ELR (cell line): ENCODE results near the gene IL22RA1.

ENCODE experiments used
- DNase-seq: peaks from one replicate; pipeline ENCODE4 v3.0.0-alpha.2; 2015; ENCODE audit warnings: low read depth

The IL22RA1 gene

GRCh38 chr1:24136956-24137539 is 5.9 kb downstream of the IL22RA1 start:
- DNase-seq = no peak

DNA sequence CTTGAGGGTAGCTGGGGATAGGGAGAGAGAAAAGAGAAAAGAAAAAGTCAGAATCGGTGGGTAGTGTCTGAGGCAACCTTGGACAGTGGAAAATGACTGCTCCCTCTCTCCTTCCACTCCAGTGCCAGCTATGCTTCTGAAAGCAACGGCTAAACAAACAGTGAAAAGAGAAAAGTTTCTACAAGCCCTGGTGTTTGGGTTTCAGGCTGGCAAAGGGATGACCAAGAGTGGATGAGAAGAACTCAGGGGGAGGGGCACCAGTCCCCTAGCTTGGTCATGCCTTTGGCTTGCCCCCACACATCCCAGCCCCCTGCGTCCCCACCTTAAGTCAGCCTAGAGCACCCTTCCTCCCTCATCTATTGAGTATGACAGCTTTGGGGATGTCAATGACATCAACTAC is 8.6 kb downstream of the IL22RA1 start:
- DNase-seq = no peak

- DNase-seq = no peak
Measured at GRCh38 chr1:24133819-24134218, 9.1 kb downstream of the IL22RA1 start.

DNA sequence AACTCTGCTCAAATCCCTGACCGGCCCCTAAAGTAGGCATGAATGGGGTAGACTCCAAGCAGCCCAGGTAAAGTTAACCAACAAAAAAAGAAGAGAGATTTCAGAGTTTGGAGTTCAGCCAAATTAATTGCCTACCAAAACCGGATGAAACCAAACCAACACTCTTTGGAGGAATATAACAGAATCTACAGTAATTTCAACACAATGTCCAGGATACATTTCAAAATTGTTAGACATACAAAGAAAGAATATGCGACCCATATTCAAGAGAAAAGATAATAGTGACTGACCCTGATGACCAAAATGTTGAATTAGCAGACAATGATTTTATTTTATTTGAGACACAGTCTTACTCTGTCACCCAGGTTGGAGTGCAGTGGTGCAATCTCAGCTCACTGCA is 12.6 kb downstream of the IL22RA1 start:
- DNase-seq = no peak

DNA sequence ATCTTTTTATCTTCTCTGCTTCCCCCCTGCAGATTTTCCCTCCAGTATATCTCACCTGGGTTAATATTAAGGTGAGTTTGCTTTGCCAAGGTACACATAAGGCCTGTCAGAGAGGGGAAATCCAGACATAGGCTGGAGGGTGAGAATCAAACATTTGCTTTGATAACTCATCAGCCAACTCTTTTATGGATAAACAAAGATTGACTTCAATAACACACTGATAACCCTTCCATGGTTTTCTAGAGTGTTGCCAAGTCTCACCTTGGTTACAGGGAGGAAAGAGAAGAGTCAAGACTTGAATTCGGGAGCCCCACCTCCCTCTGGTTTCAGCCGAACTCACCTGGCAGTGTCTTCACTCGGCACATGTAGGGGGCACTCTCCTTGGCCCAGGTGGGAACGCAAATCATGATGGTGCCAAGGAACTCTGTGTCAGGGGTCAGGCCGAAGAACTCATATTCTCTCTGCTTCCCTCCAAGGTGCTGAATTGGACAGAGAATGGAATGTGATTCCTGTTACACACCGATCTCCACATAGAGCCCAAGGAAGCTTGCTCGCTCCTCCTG is 15.1 kb downstream of the IL22RA1 start:
- no peak for DNase-seq

DNA sequence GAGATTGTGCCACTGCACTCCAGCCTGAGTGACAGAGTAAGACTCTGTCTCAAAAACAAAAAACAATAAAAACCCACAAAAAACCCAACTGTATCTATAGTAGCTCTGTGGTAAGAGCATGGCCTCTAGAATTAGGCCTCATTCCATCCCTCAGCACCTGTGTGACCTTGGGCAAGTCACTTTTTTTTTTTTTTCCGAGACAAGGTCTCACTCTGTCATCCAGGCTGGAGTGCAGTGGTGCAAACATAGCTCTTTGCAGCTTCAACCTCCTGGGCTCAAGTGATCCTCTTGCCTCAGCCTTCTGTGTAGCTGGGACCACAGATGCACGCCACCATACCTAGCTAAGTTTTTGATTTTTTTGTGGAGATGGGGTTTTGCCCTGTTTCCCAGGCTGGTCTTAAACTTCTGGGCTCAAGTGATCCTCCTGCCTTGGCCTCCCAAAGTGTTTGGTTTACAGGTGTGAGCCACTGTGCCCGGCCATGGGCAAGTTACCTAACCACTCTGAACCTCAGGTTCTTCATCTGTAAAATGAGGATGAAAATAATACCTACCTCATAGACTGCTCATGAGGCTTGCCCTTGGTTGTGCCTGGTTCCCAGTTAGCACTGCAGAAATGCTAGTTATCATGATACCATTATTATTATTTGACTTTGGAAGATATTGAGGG is 15.7 kb downstream of the IL22RA1 start:
- no peak for DNase-seq

DNA sequence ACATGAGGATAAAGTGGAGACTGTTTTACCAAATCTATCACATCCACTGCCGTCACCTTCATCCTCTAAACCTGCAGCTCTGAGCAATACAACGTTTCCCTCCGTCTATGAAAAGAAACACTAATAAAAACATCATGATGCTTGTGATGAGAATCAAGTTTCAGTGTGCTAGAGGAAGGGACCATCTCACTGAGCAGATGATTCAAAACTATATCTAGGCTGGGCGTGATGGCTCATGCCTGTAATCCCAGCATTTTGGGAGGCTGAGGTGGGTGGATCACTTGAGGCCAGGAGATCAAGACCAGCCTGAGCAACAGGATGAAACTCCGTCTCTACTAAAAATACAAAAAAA is 16.3 kb downstream of the IL22RA1 start:
- no peak for DNase-seq

GRCh38 chr1:24126018-24126671 is 16.8 kb downstream of the IL22RA1 start:
- peak; percentile 53 for DNase-seq

- DNase-seq = no peak
Measured at GRCh38 chr1:24125456-24125855, 17.5 kb downstream of the IL22RA1 start.

GRCh38 chr1:24124980-24125379 is 18.0 kb downstream of the IL22RA1 start:
- DNase-seq = no peak

GRCh38 chr1:24123611-24124010 is 19.3 kb downstream of the IL22RA1 start:
- DNase-seq = no peak

- DNase-seq = no peak
Measured at GRCh38 chr1:24122776-24123175, 20.2 kb downstream of the IL22RA1 start.

DNA sequence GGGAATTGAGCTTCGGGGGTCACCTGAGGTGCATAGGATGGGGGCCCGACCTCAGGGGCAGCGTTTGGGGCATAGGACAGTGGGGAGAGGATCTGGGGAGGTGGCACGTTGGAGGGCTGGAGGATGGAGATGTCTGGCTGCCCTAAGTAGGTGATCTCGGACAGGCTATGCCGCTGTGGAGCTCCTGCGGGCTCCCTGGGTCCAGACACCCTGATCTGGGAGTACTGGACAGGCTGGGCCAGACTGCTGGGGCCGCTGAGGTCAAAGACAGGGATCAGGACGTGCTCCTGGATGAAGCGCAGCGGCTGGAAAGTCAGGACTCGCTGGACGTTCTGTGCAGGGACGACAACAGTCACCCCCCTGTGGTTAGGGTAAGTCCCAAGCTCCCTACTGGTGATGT is 21.5 kb downstream of the IL22RA1 start:
- DNase-seq = no peak

DNA sequence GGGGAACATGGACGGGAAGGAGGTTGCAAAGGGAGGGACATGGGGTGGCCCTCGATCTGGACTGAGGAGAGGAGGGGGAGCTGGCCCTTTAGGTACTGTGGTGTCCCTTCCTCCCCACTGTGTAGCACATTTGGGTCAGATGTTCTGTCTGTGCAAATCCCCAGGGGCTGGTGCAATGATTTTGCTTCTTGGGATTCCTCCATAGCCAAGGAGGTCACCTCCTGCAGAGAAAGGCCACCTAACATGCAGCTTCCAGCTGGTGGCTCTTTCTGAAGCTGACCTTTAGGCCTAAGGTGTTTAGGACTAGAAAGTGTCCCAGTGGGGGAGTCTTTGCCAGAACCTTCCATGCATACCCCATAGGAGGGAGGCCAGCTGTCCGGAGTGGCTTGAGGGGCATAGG is 22.0 kb downstream of the IL22RA1 start:
- no peak for DNase-seq

DNA sequence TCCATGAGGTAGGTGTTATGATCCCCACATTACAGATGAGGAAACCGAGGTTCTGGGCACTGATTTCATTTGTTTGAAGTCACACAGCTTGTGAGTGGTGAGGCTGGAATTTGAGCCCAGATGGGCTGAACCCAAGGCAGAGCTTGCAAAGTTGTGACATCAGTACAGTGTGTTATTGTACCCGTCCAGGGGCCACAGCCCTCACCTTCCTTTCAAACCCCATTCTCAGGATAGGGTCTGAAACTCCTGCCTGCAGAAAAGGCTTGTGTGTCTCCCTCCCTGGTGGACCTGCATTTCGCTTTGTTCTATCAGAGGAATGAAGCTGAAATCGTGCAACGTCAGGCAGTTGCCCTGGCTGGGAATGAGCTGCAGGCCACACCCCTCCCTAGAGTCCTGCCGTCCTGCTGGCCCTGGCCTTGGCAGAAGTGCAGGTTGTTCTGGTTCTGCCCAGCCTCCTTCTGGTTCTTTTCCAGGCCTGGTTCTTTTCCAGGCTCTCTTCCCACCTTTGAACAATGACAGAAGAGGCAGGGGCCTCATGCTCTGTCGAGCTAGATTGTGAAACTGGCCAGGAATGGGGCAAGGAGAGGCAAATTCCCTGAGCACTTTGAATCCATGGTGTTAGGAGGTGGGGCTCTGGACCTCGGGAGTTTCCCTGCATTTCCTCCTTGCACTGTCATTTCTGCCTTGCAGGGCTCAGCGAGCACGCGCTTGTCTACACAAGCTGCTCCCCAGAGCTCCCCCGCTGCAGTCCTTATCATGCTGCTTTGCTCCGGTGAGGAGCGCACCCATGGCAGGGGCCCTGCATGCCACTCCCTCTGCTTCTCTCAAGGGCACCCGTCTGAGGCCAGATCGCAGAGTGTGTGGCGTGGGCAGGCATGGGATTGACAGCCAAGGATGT is 22.8 kb downstream of the IL22RA1 start:
- no peak for DNase-seq

GRCh38 chr1:24119489-24119858 is 23.5 kb downstream of the IL22RA1 start:
- DNase-seq = no peak

DNA sequence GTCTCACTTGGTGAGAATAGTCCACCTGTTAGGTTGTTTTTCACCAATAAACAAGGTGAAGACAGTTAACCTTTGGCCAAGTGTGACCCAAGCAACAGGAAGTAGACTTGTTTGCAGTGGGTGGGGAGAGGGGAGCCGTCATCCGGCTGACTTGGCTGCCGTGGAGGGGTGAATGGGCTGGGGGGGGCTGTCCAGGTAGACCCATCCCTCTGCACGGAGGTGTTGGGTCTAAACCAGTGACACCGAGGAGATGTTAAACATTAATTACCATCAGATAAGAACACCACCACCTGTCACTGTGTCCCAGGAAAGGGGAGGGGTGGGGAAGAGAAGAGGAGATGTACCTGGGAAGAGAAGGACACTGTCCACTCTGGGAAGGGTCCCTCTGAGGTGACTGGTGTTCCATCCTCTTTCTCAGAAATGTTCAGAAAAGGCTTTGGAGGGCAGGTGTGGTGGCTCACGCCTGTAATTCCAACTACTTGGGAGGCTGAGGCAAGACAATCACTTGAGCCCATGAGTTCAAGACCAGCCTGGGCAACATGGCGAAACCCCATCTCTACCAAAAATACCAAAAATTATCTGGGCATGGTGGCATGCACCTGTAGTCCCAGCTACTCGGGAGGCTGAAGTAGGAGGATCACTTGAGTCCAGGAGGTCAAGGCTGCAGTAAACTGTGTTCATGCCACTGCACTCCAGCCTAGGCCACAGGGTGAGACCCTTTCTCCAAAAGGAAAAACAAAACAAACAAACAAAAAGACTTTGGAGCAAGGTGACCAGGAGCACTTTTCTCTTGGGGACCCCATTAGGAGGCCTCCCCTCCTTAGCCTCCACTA is 24.3 kb downstream of the IL22RA1 start:
- DNase-seq = no peak

GRCh38 chr1:24117722-24118409 is 25.1 kb downstream of the IL22RA1 start:
- peak; percentile 52 for DNase-seq

- no peak for DNase-seq
Measured at GRCh38 chr1:24117132-24117531, 25.8 kb downstream of the IL22RA1 start.

GRCh38 chr1:24114753-24115152 is 28.2 kb downstream of the IL22RA1 start:
- no peak for DNase-seq

DNA sequence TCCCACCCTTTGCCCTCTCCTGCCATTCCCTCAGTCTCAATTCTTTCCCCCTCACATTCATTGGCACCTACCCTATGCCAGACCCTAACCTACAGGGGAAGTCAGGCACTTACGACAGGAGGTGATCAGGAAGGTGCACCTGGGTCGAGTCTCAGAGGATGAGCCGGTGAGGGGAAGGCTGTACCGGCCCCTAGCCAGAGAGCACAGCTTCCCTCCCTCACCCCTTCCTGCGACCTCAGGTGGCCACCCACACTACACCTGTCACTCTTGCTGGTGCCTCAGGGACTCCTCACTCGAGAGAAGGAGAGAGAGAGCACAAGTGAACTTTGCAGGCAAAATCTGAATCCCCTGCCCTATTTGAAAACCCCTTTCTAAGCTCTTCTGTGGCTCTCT is 29.3 kb downstream of the IL22RA1 start:
- no peak for DNase-seq
